ENCODE data around the gene STAB2.

STAB2 gene

GRCh38 chr12:103583008-103583407 is 4.1 kb upstream of the STAB2 start:
- DNase-seq: no peak

DNA sequence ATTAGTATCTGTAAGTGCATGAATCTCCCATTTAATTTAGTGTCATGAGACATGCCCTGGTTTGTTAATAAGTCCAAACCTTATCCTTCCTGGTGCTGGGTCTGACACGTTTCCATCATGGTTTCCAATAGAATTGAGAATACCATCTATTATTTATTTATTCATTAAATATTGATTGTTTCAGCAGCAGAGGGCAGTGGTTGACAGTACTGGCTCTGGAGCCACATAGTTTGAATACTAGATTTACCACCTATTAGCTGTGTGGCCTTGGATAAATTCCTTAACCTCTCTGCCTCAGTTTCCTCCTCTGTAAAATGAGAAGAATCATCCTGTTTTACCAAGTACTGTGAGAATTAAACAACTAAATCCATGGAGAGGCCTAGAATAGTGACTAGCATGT is 941 bp upstream of the STAB2 start:
- no peak for DNase-seq

GRCh38 chr12:103588680-103589079 is 1.6 kb downstream of the STAB2 start:
- DNase-seq: no peak

GRCh38 chr12:103589517-103589916 is 2.4 kb downstream of the STAB2 start:
- no peak for DNase-seq

DNA sequence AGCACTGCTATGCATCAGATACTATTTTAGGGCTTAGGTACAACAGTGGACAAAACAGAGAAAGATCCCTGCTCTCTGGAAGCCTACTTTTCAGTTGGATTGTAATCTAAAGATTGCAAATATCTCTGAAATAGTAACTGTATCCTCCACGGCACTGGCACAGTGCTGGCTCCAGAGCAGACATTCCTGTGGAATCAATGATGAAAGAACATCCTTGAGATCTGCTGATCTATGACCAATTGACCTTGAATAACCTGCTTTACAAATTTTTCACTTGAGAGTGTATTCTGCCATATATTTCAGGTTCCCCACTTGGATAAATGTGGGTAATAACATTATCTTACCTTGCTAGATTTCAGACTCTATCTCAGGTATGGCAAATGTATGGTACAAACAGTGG is 3.2 kb downstream of the STAB2 start:
- no peak for DNase-seq

- DNase-seq: no peak
Observed at GRCh38 chr12:103596981-103597380, 9.9 kb downstream of the STAB2 start.

GRCh38 chr12:103599274-103599673 is 12.2 kb downstream of the STAB2 start:
- DNase-seq: no peak

GRCh38 chr12:103600967-103601728 is 14.1 kb downstream of the STAB2 start:
- no peak for DNase-seq

- DNase-seq: no peak
Observed at GRCh38 chr12:103620395-103620794, 33.3 kb downstream of the STAB2 start.

GRCh38 chr12:103623716-103624115 is 36.6 kb downstream of the STAB2 start:
- DNase-seq: no peak

DNA sequence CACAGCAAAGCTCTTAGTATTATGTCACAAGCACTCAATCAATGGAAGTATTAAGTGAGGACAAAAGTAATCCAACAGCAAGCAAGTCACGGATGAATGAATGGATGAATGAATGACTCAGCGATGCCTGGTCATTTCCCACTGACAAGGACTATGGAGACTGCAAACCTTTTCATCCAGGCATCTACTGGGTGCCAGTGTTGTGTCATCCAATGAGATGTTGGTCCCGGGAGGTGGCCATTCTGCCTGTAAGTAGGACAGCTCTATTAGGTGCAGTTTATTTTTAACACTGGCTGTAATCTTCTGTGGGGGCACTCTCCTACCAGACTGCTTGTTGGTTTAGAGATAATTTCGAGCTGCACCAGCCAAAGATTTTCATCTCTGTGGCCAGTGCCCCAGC is 39.4 kb downstream of the STAB2 start:
- DNase-seq: no peak

GRCh38 chr12:103627189-103627855 is 40.2 kb downstream of the STAB2 start:
- DNase-seq: no peak

DNA sequence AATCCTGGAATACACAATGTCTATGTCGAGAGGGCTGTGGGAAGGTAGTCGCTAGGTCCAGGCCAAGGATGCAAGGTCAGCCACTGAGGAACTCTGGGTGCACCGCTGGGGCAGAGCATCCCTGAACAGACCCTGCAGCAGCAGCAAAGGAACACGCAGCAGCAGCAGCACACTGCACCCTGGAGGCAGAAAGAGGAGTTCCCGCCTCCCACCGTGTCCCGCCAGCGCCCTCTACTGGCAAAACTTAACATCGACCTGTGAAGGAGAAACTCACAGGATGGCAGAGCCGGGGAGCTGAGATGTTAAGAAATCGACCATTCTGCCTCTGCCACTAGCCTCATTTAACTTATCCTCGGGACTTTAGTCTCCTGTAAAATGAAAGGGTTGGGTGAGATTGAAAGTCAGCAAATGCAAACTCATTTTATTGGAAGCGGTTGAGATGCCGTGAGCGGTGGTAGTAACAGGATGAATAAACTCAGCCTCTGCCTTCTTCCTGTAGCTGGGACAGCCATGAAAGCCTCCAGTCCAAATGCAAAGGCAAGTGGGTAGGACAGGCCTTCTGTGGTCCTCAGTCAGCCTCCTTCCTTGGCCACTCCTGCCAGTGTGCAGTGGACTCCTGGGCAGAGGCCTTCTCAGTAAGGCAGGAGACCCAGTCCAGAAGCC is 45.6 kb downstream of the STAB2 start:
- DNase-seq: peak; percentile 13 to 43

DNA sequence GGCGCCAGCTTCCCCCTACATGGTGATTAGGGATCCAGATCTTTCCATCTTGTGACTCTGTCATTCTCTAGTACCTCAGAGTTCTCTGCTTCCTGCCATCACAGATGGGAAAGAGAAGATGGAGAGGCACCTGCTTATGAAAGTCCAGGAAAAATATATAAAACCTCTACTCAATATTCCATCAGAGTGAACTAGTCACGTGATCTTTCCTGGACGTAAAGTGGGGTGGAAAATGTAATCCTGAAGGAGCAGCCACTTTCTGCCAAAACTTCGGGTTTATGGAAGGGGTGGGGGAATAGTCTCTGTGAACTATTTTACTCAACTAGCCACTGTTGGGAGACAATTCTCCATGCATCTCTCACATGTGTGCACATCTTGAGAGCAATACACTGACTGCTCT is 47.7 kb downstream of the STAB2 start:
- no peak for DNase-seq

- no peak for DNase-seq
Observed at GRCh38 chr12:103635419-103635818, 48.3 kb downstream of the STAB2 start.

GRCh38 chr12:103637021-103637420 is 49.9 kb downstream of the STAB2 start:
- DNase-seq: no peak

- DNase-seq: no peak
Observed at GRCh38 chr12:103637429-103637828, 50.4 kb downstream of the STAB2 start.

DNA sequence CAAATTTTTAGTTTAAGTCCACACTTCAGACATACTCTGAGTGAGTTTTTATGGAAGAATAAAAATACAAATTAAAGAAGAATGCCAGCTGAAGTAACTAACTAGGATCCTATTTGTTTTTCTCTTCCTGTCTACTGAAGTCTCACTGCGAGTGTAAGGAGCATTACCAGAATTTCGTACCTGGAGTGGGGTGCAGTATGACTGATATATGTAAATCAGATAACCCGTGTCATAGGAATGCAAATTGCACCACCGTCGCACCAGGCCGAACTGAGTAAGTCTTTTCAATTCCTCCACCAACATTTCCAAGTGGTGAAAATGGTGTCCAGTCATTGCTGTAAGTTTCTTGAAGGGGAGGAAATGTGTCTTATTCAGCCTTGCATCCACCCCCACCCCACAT is 52.9 kb downstream of the STAB2 start:
- DNase-seq: no peak

DNA sequence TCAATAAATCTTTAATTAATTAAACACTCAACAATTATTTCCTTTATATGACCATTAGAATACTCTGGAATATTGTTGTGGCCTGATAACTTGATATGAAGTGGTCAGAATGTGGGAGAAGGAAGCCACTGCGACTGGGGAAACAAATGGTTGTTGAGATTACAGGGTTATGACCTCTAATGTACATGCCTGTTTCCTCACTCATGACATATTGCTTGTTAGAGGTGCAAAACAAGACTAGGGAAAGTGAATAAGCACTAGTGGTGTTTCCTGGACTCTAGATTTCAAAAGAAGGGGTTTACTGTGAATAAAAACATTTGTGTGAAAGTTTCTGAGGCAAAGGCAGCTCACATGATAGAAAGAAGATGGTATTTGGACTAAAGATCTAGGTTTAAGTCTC is 53.3 kb downstream of the STAB2 start:
- DNase-seq: no peak

DNA sequence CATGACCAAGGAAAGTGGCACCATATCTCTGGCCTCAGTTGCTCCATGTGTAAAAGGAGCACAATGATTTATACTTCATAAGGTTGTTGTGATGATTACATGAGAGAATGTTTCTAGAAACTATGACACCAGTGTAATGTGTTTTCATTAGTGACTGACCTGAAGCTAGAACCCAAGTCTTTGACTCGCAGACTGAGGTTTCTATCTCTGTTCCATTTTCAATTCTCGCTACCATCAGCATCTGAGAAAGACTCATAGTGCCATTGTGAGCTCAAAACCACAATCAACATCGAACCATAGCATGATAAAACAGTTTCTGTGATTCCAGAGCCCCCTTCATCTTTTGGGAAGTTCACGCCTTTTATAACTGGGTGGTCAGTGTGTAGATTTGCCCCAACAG is 53.8 kb downstream of the STAB2 start:
- DNase-seq: no peak

DNA sequence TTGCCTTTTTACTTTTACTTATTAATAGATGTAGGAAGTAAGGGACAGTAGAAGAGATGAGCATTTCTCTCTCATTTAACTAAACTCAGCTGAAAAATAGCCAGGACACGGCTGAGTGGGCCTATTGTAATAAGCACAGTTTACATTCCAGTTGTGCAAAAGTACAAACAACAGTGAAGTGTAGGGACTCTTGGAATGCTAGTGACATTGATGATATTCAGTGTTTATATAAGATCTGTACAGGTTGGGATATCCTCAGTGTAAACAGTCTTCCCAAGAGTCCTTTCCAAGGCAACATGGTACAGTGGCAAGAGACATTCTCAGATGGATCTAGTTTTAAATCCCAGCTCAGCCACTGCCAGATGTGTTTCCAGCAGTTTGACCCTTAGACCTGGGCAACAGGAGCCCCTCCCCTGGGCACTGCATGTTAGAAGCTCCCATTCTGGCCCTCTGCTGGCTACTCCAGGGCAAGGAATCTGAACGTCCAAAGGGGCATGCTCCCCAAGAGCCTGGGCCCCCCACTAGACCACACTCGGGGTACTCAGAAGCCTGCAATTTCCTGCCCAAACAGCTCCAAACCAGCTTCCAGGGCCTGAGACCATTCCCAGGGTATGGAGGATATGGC is 55.3 kb downstream of the STAB2 start:
- DNase-seq: no peak

- no peak for DNase-seq
Observed at GRCh38 chr12:103645202-103645601, 58.1 kb downstream of the STAB2 start.

GRCh38 chr12:103647267-103647666 is 60.2 kb downstream of the STAB2 start:
- no peak for DNase-seq

DNA sequence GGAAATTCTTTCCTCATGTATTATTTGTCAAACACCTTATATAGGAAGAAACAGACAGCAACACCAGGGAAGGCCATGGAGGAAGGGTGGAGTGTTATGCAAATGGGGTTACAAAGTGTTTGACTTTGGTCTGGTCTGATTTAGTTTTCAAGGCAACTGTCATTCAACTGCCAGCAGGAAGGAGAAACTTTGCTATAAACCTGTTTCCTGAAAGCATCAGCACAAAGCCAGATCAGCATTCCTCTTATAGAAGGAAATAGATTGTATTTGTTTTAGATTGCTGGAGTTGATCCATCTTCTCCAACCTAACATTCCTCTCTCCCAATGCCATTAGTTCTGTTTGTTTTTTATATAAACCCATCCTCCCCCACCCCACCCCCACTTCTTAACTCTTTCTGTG is 65.7 kb downstream of the STAB2 start:
- DNase-seq: no peak

Data from NCI-H1930 (cell line).